Stimulated activated CD4-positive, alpha-beta T cell treated with anti-CD3 and anti-CD28 coated beads, TNF-alpha, amount 100 ng/mL, for 4 hours (primary cell): ENCODE results near the gene IDH3A.

ENCODE experiments used
- DNase-seq, 3 experiments: peaks; one replicate each; pipeline ENCODE4 v3.0.0-alpha.2; 2020; ENCODE audit warnings: low read depth in 3 of 3

The IDH3A gene

GRCh38 chr15:78149068-78149804, at the start of gene IDH3A:
IDH3A (plus strand) TSS chr15:78149362; CDS start chr15:78149404, 42 bp downstream.
- DNase-seq = peak; percentile 99 to 100 (median 100)

GRCh38 chr15:78100886-78101285, 48.3 kb upstream of the IDH3A start:
- no peak for DNase-seq

GRCh38 chr15:78101423-78102105, 47.6 kb upstream of the IDH3A start:
- no peak for DNase-seq

- DNase-seq = no peak
Observed at GRCh38 chr15:78102211-78102610, 47.0 kb upstream of the IDH3A start.

- DNase-seq = no peak
Observed at GRCh38 chr15:78102741-78103140, 46.4 kb upstream of the IDH3A start.

- DNase-seq = peak in 1 of 3 experiments; percentile 32
Observed at GRCh38 chr15:78103406-78104118, 45.6 kb upstream of the IDH3A start.

- no peak for DNase-seq
Observed at GRCh38 chr15:78104119-78104479, 45.1 kb upstream of the IDH3A start.

- no peak for DNase-seq
Observed at GRCh38 chr15:78104566-78105475, 44.3 kb upstream of the IDH3A start.

GRCh38 chr15:78105476-78106241, 43.5 kb upstream of the IDH3A start:
- DNase-seq = no peak

- no peak for DNase-seq
Observed at GRCh38 chr15:78107471-78107870, 41.7 kb upstream of the IDH3A start.

GRCh38 chr15:78108300-78109084, 40.7 kb upstream of the IDH3A start:
- DNase-seq = peak; percentile 64 to 76 (median 76)

GRCh38 chr15:78109156-78109555, 40.0 kb upstream of the IDH3A start:
- DNase-seq = no peak

GRCh38 chr15:78110096-78110495, 39.1 kb upstream of the IDH3A start:
- DNase-seq = no peak

- DNase-seq = no peak
Observed at GRCh38 chr15:78110916-78111475, 38.2 kb upstream of the IDH3A start.

GRCh38 chr15:78111788-78112187, 37.4 kb upstream of the IDH3A start:
- DNase-seq = no peak

GRCh38 chr15:78112551-78112950, 36.6 kb upstream of the IDH3A start:
- DNase-seq = no peak

GRCh38 chr15:78120523-78120922, 28.6 kb upstream of the IDH3A start:
- no peak for DNase-seq

- DNase-seq = no peak
Observed at GRCh38 chr15:78125267-78125666, 23.9 kb upstream of the IDH3A start.

GRCh38 chr15:78127882-78128281, 21.3 kb upstream of the IDH3A start:
- DNase-seq = no peak
